Stimulated activated CD4-positive, alpha-beta T cell treated with anti-CD3 and anti-CD28 coated beads, Interleukin-12 subunit alpha, Interleukin-12 subunit beta, amount 100 ng/mL, for 24 hours (primary cell): ENCODE measurements around the gene ANTXR1.

ENCODE experiments used
- DNase-seq, 2 experiments: peaks; one replicate each; pipeline ENCODE4 v3.0.0-alpha.2; 2020; ENCODE audit warnings: low read depth in 2 of 2

The ANTXR1 gene

GRCh38 chr2:69070969-69071368 lies 58.0 kb downstream of the ANTXR1 start:
- no peak for DNase-seq

- no peak for DNase-seq
Measured at GRCh38 chr2:69073928-69074570, 61.1 kb downstream of the ANTXR1 start.

GRCh38 chr2:69074918-69075317 lies 61.9 kb downstream of the ANTXR1 start:
- no peak for DNase-seq

- no peak for DNase-seq
Measured at GRCh38 chr2:69075486-69075885, 62.5 kb downstream of the ANTXR1 start.

- no peak for DNase-seq
Measured at GRCh38 chr2:69076601-69077000, 63.6 kb downstream of the ANTXR1 start.

- DNase-seq = no peak
Measured at GRCh38 chr2:69077252-69077950, 64.4 kb downstream of the ANTXR1 start.

GRCh38 chr2:69080071-69080470 lies 67.1 kb downstream of the ANTXR1 start:
- no peak for DNase-seq

- no peak for DNase-seq
Measured at GRCh38 chr2:69081001-69081580, 68.1 kb downstream of the ANTXR1 start.

- DNase-seq = no peak
Measured at GRCh38 chr2:69081757-69082156, 68.8 kb downstream of the ANTXR1 start.

- no peak for DNase-seq
Measured at GRCh38 chr2:69082430-69082997, 69.5 kb downstream of the ANTXR1 start.

GRCh38 chr2:69083235-69083748 lies 70.3 kb downstream of the ANTXR1 start:
- no peak for DNase-seq

- no peak for DNase-seq
Measured at GRCh38 chr2:69084492-69084891, 71.5 kb downstream of the ANTXR1 start.

- no peak for DNase-seq
Measured at GRCh38 chr2:69086466-69086865, 73.5 kb downstream of the ANTXR1 start.

GRCh38 chr2:69087211-69087911 lies 74.4 kb downstream of the ANTXR1 start:
- no peak for DNase-seq

- DNase-seq = no peak
Measured at GRCh38 chr2:69087912-69088240, 74.9 kb downstream of the ANTXR1 start.

- no peak for DNase-seq
Measured at GRCh38 chr2:69088466-69088865, 75.5 kb downstream of the ANTXR1 start.

GRCh38 chr2:69089266-69089665 lies 76.3 kb downstream of the ANTXR1 start:
- no peak for DNase-seq

GRCh38 chr2:69089998-69090397 lies 77.0 kb downstream of the ANTXR1 start:
- DNase-seq = no peak

GRCh38 chr2:69090820-69091219 lies 77.8 kb downstream of the ANTXR1 start:
- DNase-seq = no peak

GRCh38 chr2:69092857-69093256 lies 79.9 kb downstream of the ANTXR1 start:
- no peak for DNase-seq

GRCh38 chr2:69095305-69095704 lies 82.3 kb downstream of the ANTXR1 start:
- no peak for DNase-seq
